Tibial nerve (tissue), 4 donors: Measurements from ENCODE around the gene TNS3. TPM values are rescaled to one million over a fixed set of nuclear protein-coding genes. Genes with fewer than 3 reads are reported as not detected.

Experiments used
- DNase-seq, 2 donors: peaks; one replicate each; pipeline ENCODE4 v3.0.0-alpha.2; 2019; ENCODE audit warnings: low spot score in 2 of 2
- H3K27ac ChIP-seq, 4 donors: fragments of 200-600 bp; sonication (generic) in 3 of 4; one replicate each; pipeline ENCODE4 v1.5.1; 2017 to 2019; ENCODE audit warnings: mild to moderate bottlenecking in 1 of 4
- H3K27me3 ChIP-seq, 2 donors: fragments of 200-600 bp; sonication (generic) in 1 of 2; one replicate each; pipeline versions ENCODE4 v1.5.1 to v1.6.0; 2017 to 2019
- H3K36me3 ChIP-seq, 3 donors: fragments of 200-600 bp; sonication (generic); one replicate each; pipeline ENCODE4 v1.5.1; 2018 to 2019
- H3K4me1 ChIP-seq, 4 donors: fragments of 200-600 bp; sonication (generic) in 3 of 4; one replicate each; pipeline ENCODE4 v1.5.1; 2017 to 2019
- H3K4me3 ChIP-seq, 4 donors: fragments of 200-600 bp; sonication (generic) in 3 of 4; one replicate each; pipeline ENCODE4 v1.5.1; 2017 to 2019; ENCODE audit warnings: mild to moderate bottlenecking in 1 of 4, moderate library complexity in 1 of 4
- H3K9me3 ChIP-seq, 4 donors: fragments of 200-600 bp; sonication (generic) in 3 of 4; one replicate each; pipeline ENCODE4 v1.5.1; 2017 to 2019
- EP300 ChIP-seq, 2 donors: sonication (generic); formaldehyde crosslinking; IDR thresholded peaks; one replicate each; pipeline ENCODE4 v1.6.1; 2017; ENCODE audit warnings: antibody characterized with exemption in 2 of 2, mild to moderate bottlenecking in 1 of 2
- POLR2A ChIP-seq, 2 donors: fragments of 450-650 bp; IDR thresholded peaks; one replicate each; pipeline ENCODE4 v1.6.1; 2017; ENCODE audit warnings: antibody characterized with exemption in 2 of 2, mild to moderate bottlenecking in 2 of 2, moderate library complexity in 2 of 2
- WGBS, 2 donors: methylation state at CpG; one replicate each; pipeline ENCODE4 v1.1.5; 2018; 5-methylcytosine and 5-hydroxymethylcytosine counted together
- total RNA-seq, 4 donors: library from RNA; depleted of rRNA; stranded (reverse); fragments of >200 nt; gene quantifications; one replicate each; pipeline ENCODE4 v1.1.0, GENCODE V29; 2016
- TF ChIP-seq, protein P1 (sequence below), 5 experiments: fragments of 200-600 bp in 3 of 5; fragments of 450-650 bp in 2 of 5; sonication (generic) in 3 of 5; IDR thresholded peaks; one replicate each; pipeline ENCODE4 v1.5.1; 2016 to 2019; ENCODE audit warnings: antibody characterized with exemption in 5 of 5, mild to moderate bottlenecking in 3 of 5, moderate library complexity in 2 of 5

TNS3 gene
- total RNA-seq, 4 donors from 2014 or later, result 118 to 142 (median 133) TPM

GRCh38 chr7:47247132-47247531 lies 334.8 kb downstream of the TNS3 start:
- 69 to 72% methylated on average over 5 of the region's 5 CpGs for WGBS, 2 donors
- no peaks in the 10 kb centered on the region for H3K9me3 ChIP-seq
- TF ChIP-seq, protein P1, sequence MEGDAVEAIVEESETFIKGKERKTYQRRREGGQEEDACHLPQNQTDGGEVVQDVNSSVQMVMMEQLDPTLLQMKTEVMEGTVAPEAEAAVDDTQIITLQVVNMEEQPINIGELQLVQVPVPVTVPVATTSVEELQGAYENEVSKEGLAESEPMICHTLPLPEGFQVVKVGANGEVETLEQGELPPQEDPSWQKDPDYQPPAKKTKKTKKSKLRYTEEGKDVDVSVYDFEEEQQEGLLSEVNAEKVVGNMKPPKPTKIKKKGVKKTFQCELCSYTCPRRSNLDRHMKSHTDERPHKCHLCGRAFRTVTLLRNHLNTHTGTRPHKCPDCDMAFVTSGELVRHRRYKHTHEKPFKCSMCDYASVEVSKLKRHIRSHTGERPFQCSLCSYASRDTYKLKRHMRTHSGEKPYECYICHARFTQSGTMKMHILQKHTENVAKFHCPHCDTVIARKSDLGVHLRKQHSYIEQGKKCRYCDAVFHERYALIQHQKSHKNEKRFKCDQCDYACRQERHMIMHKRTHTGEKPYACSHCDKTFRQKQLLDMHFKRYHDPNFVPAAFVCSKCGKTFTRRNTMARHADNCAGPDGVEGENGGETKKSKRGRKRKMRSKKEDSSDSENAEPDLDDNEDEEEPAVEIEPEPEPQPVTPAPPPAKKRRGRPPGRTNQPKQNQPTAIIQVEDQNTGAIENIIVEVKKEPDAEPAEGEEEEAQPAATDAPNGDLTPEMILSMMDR (IDR thresholded peaks at IDR 0.05), result no peak
- TF ChIP-seq EP300 (IDR thresholded peaks at IDR 0.05) (no peak), POLR2A (IDR thresholded peaks at IDR 0.05) (no peak)
- no peak overlapping the region for H3K27ac ChIP-seq
- H3K4me1 ChIP-seq, result no peaks in the 10 kb centered on the region
- DNase-seq, result no peak
- H3K4me3 ChIP-seq, result no peak overlapping the region
- no peaks in the 10 kb centered on the region for H3K36me3 ChIP-seq
- H3K27me3 ChIP-seq, result no peaks in the 10 kb centered on the region

DNA sequence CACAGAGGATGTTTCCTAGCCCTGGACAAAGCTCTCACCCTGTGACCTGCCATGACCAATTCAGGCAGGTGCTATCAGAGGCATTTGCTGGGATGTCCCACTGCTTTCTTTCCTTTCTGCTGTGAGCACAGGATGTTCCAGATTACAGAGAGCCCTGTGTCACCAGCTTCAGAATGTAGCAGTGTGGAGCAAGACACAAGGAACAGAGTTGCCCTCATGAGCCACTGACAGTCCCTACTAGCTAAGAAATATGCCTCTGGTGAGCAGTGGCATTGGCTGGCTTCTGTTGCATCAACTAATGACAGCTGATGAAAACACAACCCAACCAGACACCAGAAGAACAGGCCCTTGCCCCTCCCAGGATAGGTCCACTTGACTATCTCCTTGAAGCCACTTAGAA lies 337.2 kb downstream of the TNS3 start:
- Histone ChIP-seq H3K27me3 (no peaks in the 10 kb centered on the region), H3K4me3 (no peak overlapping the region), H3K27ac (no peak overlapping the region)

DNA sequence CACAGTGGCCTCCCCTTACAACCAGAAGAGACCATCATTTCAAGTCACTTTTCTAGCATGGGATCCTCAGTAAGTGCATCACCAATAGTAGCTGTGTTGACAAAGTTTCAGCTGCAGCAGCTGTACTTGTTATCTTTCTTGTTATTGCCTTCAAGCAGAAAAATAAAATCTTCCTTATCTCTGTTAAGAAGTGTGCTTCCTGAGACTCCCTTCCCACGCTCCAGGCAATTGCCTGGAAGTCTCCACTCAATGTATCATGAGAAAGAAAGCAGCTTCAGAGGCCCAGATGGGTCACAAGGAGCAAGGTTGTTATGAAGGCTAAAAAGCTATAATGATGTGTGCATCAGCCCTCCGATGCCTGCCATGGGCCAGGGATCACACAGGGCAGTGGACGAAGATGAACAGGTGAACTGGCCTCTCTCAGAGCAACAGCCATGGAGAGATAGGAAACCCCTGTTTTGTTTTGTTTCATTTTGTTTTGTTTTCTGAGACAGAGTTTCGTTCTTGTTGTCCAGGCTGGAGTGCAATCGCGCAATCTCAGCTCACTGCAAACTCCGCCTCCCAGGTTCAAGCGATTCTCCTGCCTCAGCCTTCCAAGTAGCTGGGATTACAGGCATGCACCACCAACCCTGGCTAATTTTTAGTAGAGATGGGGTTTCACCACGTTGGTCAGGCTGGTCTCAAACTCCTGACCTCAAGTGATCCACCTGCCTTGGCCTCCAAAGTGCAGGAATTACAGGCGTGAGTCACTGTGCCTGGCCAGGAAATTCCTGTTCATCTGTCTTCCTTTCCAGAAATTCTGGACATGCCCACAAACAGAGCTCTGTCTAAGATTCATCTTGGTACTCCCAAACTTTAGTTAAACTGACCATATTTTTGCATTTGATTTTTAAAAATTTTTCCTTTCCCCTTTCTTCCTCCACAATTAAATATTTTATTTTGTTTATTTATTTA lies 340.5 kb downstream of the TNS3 start:
- no peak overlapping the region for H3K4me3 ChIP-seq
- H3K36me3 ChIP-seq, result no peaks in the 10 kb centered on the region
- no peaks in the 10 kb centered on the region for H3K27me3 ChIP-seq
- no peak for TF ChIP-seq EP300 (IDR thresholded peaks at IDR 0.05)
- no peak for TF ChIP-seq POLR2A (IDR thresholded peaks at IDR 0.05)
- TF ChIP-seq, protein P1 (IDR thresholded peaks at IDR 0.05), result no peak
- no peaks in the 10 kb centered on the region for H3K9me3 ChIP-seq
- 85 to 89% methylated on average over 10 of the region's 10 CpGs for WGBS, 2 donors
- H3K27ac ChIP-seq, result no peak overlapping the region
- DNase-seq, result no peak
- H3K4me1 ChIP-seq, result peaks cover 0 to 30% (median 0%) of the 10 kb centered on the region in 4 donors

More for the DNA sequence above, 337.2 kb downstream of the TNS3 start:
- H3K36me3 ChIP-seq, result no peaks in the 10 kb centered on the region
- no peaks in the 10 kb centered on the region for H3K9me3 ChIP-seq
- TF ChIP-seq EP300 (IDR thresholded peaks at IDR 0.05), result no peak
- peaks cover 0 to 11% (median 0%) of the 10 kb centered on the region in 4 donors for H3K4me1 ChIP-seq
- DNase-seq, result no peak

DNA sequence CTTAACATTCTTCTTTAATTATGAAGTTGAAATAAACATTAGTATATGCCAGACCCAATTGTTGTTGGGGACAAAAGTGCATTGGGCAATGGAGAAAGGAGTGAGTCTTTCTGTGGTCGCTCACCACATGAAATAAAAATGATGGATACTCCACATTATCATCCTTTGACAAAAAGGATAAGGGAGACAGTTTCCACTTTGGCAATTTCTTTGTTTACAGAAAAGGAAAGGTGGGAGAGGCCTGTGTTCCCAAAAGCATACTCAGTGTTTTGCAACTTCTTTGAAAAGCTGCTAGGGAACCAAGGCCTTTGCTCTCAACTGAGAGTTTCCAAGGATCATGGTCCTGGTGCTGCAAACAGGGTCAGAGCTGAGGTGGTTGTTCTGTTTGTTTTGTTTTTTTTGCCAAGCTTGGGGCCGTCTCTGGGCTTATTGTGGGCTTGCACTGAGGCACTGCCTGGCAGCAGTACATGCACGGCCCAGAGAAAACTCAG lies 341.9 kb downstream of the TNS3 start:
- WGBS, 2 donors, result 47 to 53% methylated on average over 3 of the region's 3 CpGs
- peaks cover 0 to 36% (median 0%) of the 10 kb centered on the region in 4 donors for H3K4me1 ChIP-seq
- H3K9me3 ChIP-seq, result no peaks in the 10 kb centered on the region
- no peaks in the 10 kb centered on the region for H3K27me3 ChIP-seq
- TF ChIP-seq EP300 (IDR thresholded peaks at IDR 0.05) (peak; percentile 35 to 90), POLR2A (IDR thresholded peaks at IDR 0.05) (no peak)
- peak in 1 of 2 donors; percentile 45 for DNase-seq
- no peak overlapping the region for H3K27ac ChIP-seq
- H3K4me3 ChIP-seq, result no peak overlapping the region
- no peaks in the 10 kb centered on the region for H3K36me3 ChIP-seq

- Histone ChIP-seq H3K27ac (peak overlapping the region in 2 of 4 donors; percentile 48 to 63), H3K4me1 (peaks cover 0 to 36% (median 0%) of the 10 kb centered on the region in 4 donors), H3K27me3 (no peaks in the 10 kb centered on the region), H3K9me3 (no peaks in the 10 kb centered on the region), H3K4me3 (no peak overlapping the region), H3K36me3 (no peaks in the 10 kb centered on the region)
- TF ChIP-seq EP300 (IDR thresholded peaks at IDR 0.05), result no peak
- no peak for TF ChIP-seq POLR2A (IDR thresholded peaks at IDR 0.05)
- TF ChIP-seq, protein P1 (IDR thresholded peaks at IDR 0.05), result no peak
- WGBS, 2 donors, result 73 to 77% methylated on average over 7 of the region's 7 CpGs
- DNase-seq, result no peak
Observed at GRCh38 chr7:47239034-47239433, 342.9 kb downstream of the TNS3 start.
